HepG2 (cell line): ENCODE measurements around the gene PRTN3. TPM values are rescaled to one million over a fixed set of nuclear protein-coding genes. Genes with fewer than 3 reads are reported as not detected.

Source experiments
- ATAC-seq: fragments of 200-7000 bp; cut with Tn5 transposase; 3 replicates; pipeline ENCODE4 v1.9.1; 2020; ENCODE audit warnings: mild to moderate bottlenecking, moderate library complexity
- BruUV-seq: library from RNA; stranded (reverse); fragments of 400-500 nt; replicated peaks from 2 replicates; lab custom pipeline; 2021; lab: Mats Ljungman, UMichigan
- CTCF ChIA-PET: fragments of 300-600 bp; formaldehyde crosslinking; extraction: SDS; loops from one replicate; lab custom pipeline; 2021; ENCODE audit warnings: low total read pairs, inconsistent platforms, low intra/inter-chr PET ratio; lab: Yijun Ruan, JAX
- POLR2A ChIA-PET: fragments of 350-600 bp; sonication (Branson Sonifier 250); formaldehyde crosslinking; loops from one replicate; lab custom pipeline; 2020; ENCODE audit warnings: antibody characterized with exemption, inconsistent platforms; lab: Yijun Ruan, JAX
- DNase-seq: peaks from one replicate; pipeline ENCODE4 v3.0.0-alpha.2; 2015; ENCODE audit warnings: low spot score
- FAIRE-seq: peaks from 3 replicates; lab custom pipeline; 2011; peaks lifted over from hg19 to GRCh38; lab: Jason Lieb, UNC
- H2AFZ ChIP-seq: one replicate; pipeline ENCODE4 v1.6.1; 2011; ENCODE audit warnings: low read length, inconsistent platforms
- H3K27ac ChIP-seq: fragments of 300-600 bp; 3 replicates; pipeline ENCODE4 v1.8.0; 2011; ENCODE audit warnings: mixed run types, mild to moderate bottlenecking, mixed read lengths, low read length, inconsistent platforms; ENCODE audit not compliant: insufficient read depth; ENCODE audit errors: extremely low read length
- H3K27me3 ChIP-seq, 2 experiments: fragments of 200-600 bp in 1 of 2; 2 replicates in 1 of 2; 3 replicates in 1 of 2; pipeline versions ENCODE4 v1.6.0 to v1.8.0; 2011; ENCODE audit warnings: low read length in 2 of 2, mild to moderate bottlenecking in 2 of 2, moderate library complexity in 2 of 2, inconsistent platforms in 1 of 2; ENCODE audit not compliant: insufficient read depth in 2 of 2, control insufficient read depth in 1 of 2
- H3K36me3 ChIP-seq, 2 experiments: fragments of 200-600 bp in 1 of 2; replicated peaks in 1 of 2; 2 replicates in 1 of 2; 3 replicates in 1 of 2; pipeline versions ENCODE4 v1.5.1 to v1.8.0; 2011; ENCODE audit warnings: low read length in 2 of 2, inconsistent platforms in 1 of 2; ENCODE audit not compliant: insufficient read depth in 2 of 2, control insufficient read depth in 1 of 2
- H3K4me1 ChIP-seq: 2 replicates; pipeline ENCODE4 v1.5.1; 2012; ENCODE audit warnings: low read length, inconsistent platforms; ENCODE audit not compliant: insufficient read depth
- H3K4me2 ChIP-seq: 2 replicates; pipeline ENCODE4 v1.6.0; 2011; ENCODE audit warnings: low read depth, low read length, inconsistent platforms
- H3K4me3 ChIP-seq, 3 experiments: fragments of 200-600 bp in 1 of 3; sonication (generic), shearing (Covaris generic) in 1 of 3; replicated peaks in 1 of 3; 2 replicates each; pipeline ENCODE4 v1.5.1; 2011 to 2016; ENCODE audit warnings: low read length in 3 of 3, inconsistent platforms in 2 of 3, low read depth in 2 of 3, mild to moderate bottlenecking in 2 of 3, control low read depth in 1 of 3, mixed read lengths in 1 of 3; ENCODE audit not compliant: insufficient read depth in 1 of 3
- H3K79me2 ChIP-seq: one replicate; pipeline ENCODE4 v1.6.1; 2011; ENCODE audit warnings: low read length, inconsistent platforms; ENCODE audit not compliant: insufficient read depth
- H3K9ac ChIP-seq: 2 replicates; pipeline ENCODE4 v1.6.0; 2011; ENCODE audit warnings: mild to moderate bottlenecking, low read depth, low read length, inconsistent platforms; ENCODE audit not compliant: insufficient read depth
- H3K9me3 ChIP-seq: 2 replicates; pipeline ENCODE4 v1.5.1; 2012; ENCODE audit warnings: mild to moderate bottlenecking, low read length
- H4K20me1 ChIP-seq: 2 replicates; pipeline ENCODE4 v1.6.0; 2011; ENCODE audit warnings: inconsistent platforms, mild to moderate bottlenecking, low read length, moderate library complexity; ENCODE audit not compliant: insufficient read depth
- POLR2A ChIP-seq, 2 experiments: IDR thresholded peaks; 2 replicates each; pipeline ENCODE4 v1.6.1; 2011; ENCODE audit warnings: low read depth in 2 of 2, low read length in 2 of 2, mild to moderate bottlenecking in 1 of 2, moderate library complexity in 1 of 2; ENCODE audit not compliant: insufficient read depth in 1 of 2
- RAD21 ChIP-seq: fragments of 450-650 bp; formaldehyde crosslinking; IDR thresholded peaks from 2 replicates; pipeline ENCODE4 v1.5.0; 2020; ENCODE audit warnings: mild to moderate bottlenecking
- SMC3 ChIP-seq: IDR thresholded peaks from 2 replicates; pipeline ENCODE4 v1.6.1; 2011; ENCODE audit warnings: low read length, improper control_type of control experiment
- ZFP91 ChIP-seq: sonication (generic); formaldehyde crosslinking; IDR thresholded peaks from 2 replicates; pipeline ENCODE4 v1.9.0; 2022; ENCODE audit warnings: missing genetic modification reagents, mild to moderate bottlenecking, borderline replicate concordance
- ZNF207 ChIP-seq: fragments of 450-650 bp; IDR thresholded peaks from 2 replicates; pipeline ENCODE4 v1.6.1; 2016; ENCODE audit warnings: antibody characterized with exemption, borderline replicate concordance
- ZNF280D ChIP-seq: sonication (generic); formaldehyde crosslinking; IDR thresholded peaks from 2 replicates; pipeline ENCODE4 v1.5.1; 2020; ENCODE audit warnings: mild to moderate bottlenecking, missing genetic modification reagents
- WGBS: methylation state at CpG from one replicate; pipeline ENCODE4 v1.1.6; 2017; ENCODE audit warnings: low lambda C conversion rate; 5-methylcytosine and 5-hydroxymethylcytosine counted together
- in situ Hi-C: cut with HindIII; loops from 2 replicates; pipeline ENCODE4 v1.10.0; 2017; ENCODE audit warnings: low pct_unique_long_range_greater_than_20kb; ENCODE audit not compliant: extremely low pct_ligation_motif_present
- intact Hi-C: fragments of 100-400 bp; cut with micrococcal nuclease; formaldehyde crosslinking; loops from one replicate; pipeline ENCODE4 v1.10.0; 2022; ENCODE audit not compliant: unreplicated experiment
- polyA plus RNA-seq, 8 experiments: library from polyadenylated mRNA; depleted of rRNA in 3 of 8; stranded (reverse) in 7 of 8; unstranded in 1 of 8; fragments of >200 nt; fragmentation: Illumina TruSeq in 4 of 8; extraction: Trizol in 4 of 8; gene quantifications; 2 replicates each; pipeline versions ENCODE4 v1.2.1 to v1.2.3, GENCODE V29; 2011 to 2016; ENCODE audit warnings: low read depth in 4 of 8, missing spikeins in 1 of 8, mixed read lengths in 1 of 8; ENCODE audit not compliant: insufficient read depth in 1 of 8
- total RNA-seq, 5 experiments: library from RNA; depleted of rRNA; stranded (reverse); fragments of >200 nt; fragmentation: Illumina TruSeq; extraction: Trizol; gene quantifications; 2 replicates each; pipeline ENCODE4 v1.2.3, GENCODE V29; 2016; ENCODE audit warnings: low read depth in 1 of 5

The PRTN3 gene
- total and polyA plus RNA-seq, 2 of the 13 experiments (the other 11 are each of a cell fraction or from before 2014, with no cell fraction given), result not detected

GRCh38 chr19:815775-816499, 24.9 kb upstream of the PRTN3 start:
- no peaks in the 10 kb centered on the region for H3K9me3 ChIP-seq
- no peak overlapping the region for H2AFZ ChIP-seq
- ATAC-seq (peak; percentile 10), FAIRE-seq (no peak), DNase-seq (no peak)
- no peak overlapping the region for H3K9ac ChIP-seq
- H3K36me3 ChIP-seq, result peaks cover 5 to 11% of the 10 kb centered on the region in 2 experiments; a peak in 3 of 5 replicates
- no peak overlapping the region for H3K4me3 ChIP-seq
- in situ Hi-C loops, result no loop called here
- TF ChIP-seq ZFP91 (CRISPR knock-in tag), result no peak
- TF ChIP-seq POLR2A (IDR thresholded peaks at IDR 0.05; ENCODE audit: insufficient read depth in 1 of 2, low read depth in 2 of 2, low read length in 2 of 2), result peak in 1 of 2 experiments; percentile 67; a peak in 2 of 4 replicates
- intact Hi-C loops, result no loop called here
- no peaks in the 10 kb centered on the region for H3K4me1 ChIP-seq
- ChIA-PET CTCF (no interaction called here), POLR2A (no interaction called here)
- no peaks in the 10 kb centered on the region for H3K79me2 ChIP-seq
- no peaks in the 10 kb centered on the region for H3K27me3 ChIP-seq
- BruUV-seq, result no TSS peak
- no peak overlapping the region for H3K27ac ChIP-seq
- WGBS, result 90% methylated on average over 12 of the region's 13 CpGs
- H4K20me1 ChIP-seq, result peaks cover 12% of the 10 kb centered on the region; the same call in 1 of the 2 replicates
- no peak overlapping the region for H3K4me2 ChIP-seq

GRCh38 chr19:816500-816857, 24.3 kb upstream of the PRTN3 start:
- Histone ChIP-seq H3K4me3 (no peak overlapping the region), H3K36me3 (peaks cover 3 to 7% of the 10 kb centered on the region in 2 experiments; a peak in 3 of 5 replicates), H3K4me1 (no peaks in the 10 kb centered on the region), H3K27ac (no peak overlapping the region), H3K9ac (no peak overlapping the region), H3K27me3 (no peaks in the 10 kb centered on the region), H2AFZ (no peak overlapping the region), H3K9me3 (no peaks in the 10 kb centered on the region), H3K4me2 (no peak overlapping the region), H4K20me1 (peaks cover 7% of the 10 kb centered on the region; the same call in 1 of the 2 replicates), H3K79me2 (no peaks in the 10 kb centered on the region)
- FAIRE-seq (no peak), DNase-seq (no peak), ATAC-seq (no peak)
- intact Hi-C loops, result no loop called here
- WGBS, result 94% methylated on average over 2 of the region's 2 CpGs
- POLR2A ChIA-PET, result no interaction called here
- in situ Hi-C loops, result no loop called here
- CTCF ChIA-PET, result no interaction called here
- no TSS peak for BruUV-seq
- TF ChIP-seq ZNF280D (CRISPR knock-in tag) (no peak), ZNF207 (no peak), RAD21 (CRISPR knock-in tag) (0 out of 2 replicates have a peak, but pooled peaks have one; percentile 20), SMC3 (no peak)
